HAP-1 (cell line): Measurements from ENCODE around the gene HDAC4.

Experiments used
- DNase-seq, 2 experiments: peaks; one replicate each; pipeline ENCODE4 v3.0.0-alpha.2; 2016 to 2020; ENCODE audit warnings: low spot score in 2 of 2
- H3K27me3 ChIP-seq: fragments of 250-450 bp; sonication (Bioruptor Pico); 2 replicates; pipeline ENCODE4 v1.5.1; 2020; ENCODE audit warnings: low read depth, mild to moderate bottlenecking, moderate library complexity
- H3K36me3 ChIP-seq: fragments of 250-450 bp; sonication (Bioruptor Pico); replicated peaks from 2 replicates; pipeline ENCODE4 v1.5.1; 2020; ENCODE audit warnings: mild to moderate bottlenecking
- H3K4me1 ChIP-seq: fragments of 250-450 bp; sonication (Bioruptor Pico); 2 replicates; pipeline ENCODE4 v1.5.1; 2020; ENCODE audit warnings: mild to moderate bottlenecking
- H3K4me3 ChIP-seq: fragments of 250-450 bp; sonication (Bioruptor Pico); 2 replicates; pipeline ENCODE4 v1.5.1; 2020; ENCODE audit warnings: mild to moderate bottlenecking, moderate library complexity
- H3K9me3 ChIP-seq: fragments of 250-450 bp; sonication (Bioruptor Pico); 2 replicates; pipeline ENCODE4 v1.5.1; 2020; ENCODE audit warnings: mild to moderate bottlenecking, moderate library complexity
- in situ Hi-C: fragments of 300-500 bp; cut with MboI; formaldehyde crosslinking; loops from 3 replicates; pipeline ENCODE4 v1.14.3; 2020; ENCODE audit warnings: low sequenced_read_pairs, inconsistent platforms, mixed read lengths

The HDAC4 gene

DNA sequence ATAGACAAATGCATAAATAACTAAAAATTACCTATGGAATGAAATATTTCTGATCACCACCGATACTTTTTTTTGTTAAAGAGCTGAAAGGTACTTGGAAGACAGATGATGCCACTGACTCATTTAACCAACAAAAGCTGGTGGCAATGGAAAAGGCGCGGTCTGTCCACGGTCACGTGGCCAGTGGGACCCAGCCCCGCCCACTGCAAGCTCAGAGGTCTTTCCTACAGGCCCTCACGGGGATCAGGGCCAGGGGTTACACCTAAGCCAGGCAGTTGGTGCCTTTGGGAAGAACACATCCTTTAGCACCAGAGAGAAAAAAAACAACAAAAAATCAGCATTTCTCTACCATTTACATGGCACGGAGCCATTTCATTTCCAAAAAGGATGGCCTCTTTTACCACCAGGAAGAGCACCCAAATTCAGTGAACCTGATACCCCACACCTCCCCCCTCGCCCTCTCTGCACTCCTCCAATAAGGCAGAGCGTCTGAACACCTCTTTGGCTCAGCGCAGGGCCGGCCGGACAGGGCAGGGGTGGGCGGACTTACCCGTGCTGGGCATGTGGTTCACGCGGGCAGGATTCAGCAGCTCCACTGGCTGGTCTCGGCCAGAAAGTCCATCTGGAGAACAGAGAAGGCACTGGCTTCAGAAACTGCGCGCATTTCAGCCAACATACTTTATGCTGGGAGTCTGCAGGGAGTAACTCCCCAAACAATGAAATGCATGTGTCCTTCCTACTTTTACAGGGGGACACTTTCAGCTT is 164.6 kb downstream of the HDAC4 start:
- no peaks in the 10 kb centered on the region for H3K4me1 ChIP-seq
- in situ Hi-C loops = no loop called here
- no peak overlapping the region for H3K4me3 ChIP-seq
- no peaks in the 10 kb centered on the region for H3K36me3 ChIP-seq
- DNase-seq = no peak
- no peaks in the 10 kb centered on the region for H3K27me3 ChIP-seq
- no peaks in the 10 kb centered on the region for H3K9me3 ChIP-seq

DNA sequence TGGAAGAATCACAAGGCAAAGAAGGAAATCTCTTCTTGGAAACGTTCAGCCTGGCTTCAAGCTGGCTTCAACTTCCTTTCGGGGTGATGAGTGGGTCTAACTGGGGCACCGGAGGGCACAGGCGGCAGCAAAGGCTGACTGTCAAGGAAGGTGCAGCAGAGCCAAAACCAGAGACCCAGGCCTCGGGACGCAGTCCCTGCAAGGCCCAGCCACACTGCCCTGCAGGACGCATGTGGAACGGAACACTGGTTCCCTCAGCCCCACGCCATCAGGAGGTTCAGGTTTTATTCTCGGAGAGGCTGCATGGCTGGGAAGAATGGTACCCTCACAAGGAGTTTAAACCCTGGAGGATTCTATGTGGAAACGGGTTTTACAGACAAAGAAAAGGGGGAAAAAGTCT is 165.5 kb downstream of the HDAC4 start:
- no peaks in the 10 kb centered on the region for H3K36me3 ChIP-seq
- in situ Hi-C loops = no loop called here
- no peak for DNase-seq
- H3K4me1 ChIP-seq = no peaks in the 10 kb centered on the region
- H3K27me3 ChIP-seq = no peaks in the 10 kb centered on the region
- no peak overlapping the region for H3K4me3 ChIP-seq
- H3K9me3 ChIP-seq = no peaks in the 10 kb centered on the region

GRCh38 chr2:239234191-239235175 is 166.3 kb downstream of the HDAC4 start:
- H3K4me3 ChIP-seq = no peak overlapping the region
- H3K36me3 ChIP-seq = no peaks in the 10 kb centered on the region
- no peak for DNase-seq
- H3K27me3 ChIP-seq = no peaks in the 10 kb centered on the region
- no peaks in the 10 kb centered on the region for H3K9me3 ChIP-seq
- H3K4me1 ChIP-seq = no peaks in the 10 kb centered on the region
- in situ Hi-C loops = no loop called here

- no peak for DNase-seq
- no peak overlapping the region for H3K4me3 ChIP-seq
Observed at GRCh38 chr2:239233576-239233975, 167.2 kb downstream of the HDAC4 start.

GRCh38 chr2:239232195-239232578 is 168.6 kb downstream of the HDAC4 start:
- no peaks in the 10 kb centered on the region for H3K4me1 ChIP-seq
- no peaks in the 10 kb centered on the region for H3K9me3 ChIP-seq
- no peak for DNase-seq
- in situ Hi-C loops = no loop called here
- no peaks in the 10 kb centered on the region for H3K27me3 ChIP-seq
- H3K4me3 ChIP-seq = no peak overlapping the region
- H3K36me3 ChIP-seq = no peaks in the 10 kb centered on the region

More at GRCh38 chr2:239233576-239233975, 167.2 kb downstream of the HDAC4 start:
- Histone ChIP-seq H3K9me3 (no peaks in the 10 kb centered on the region), H3K4me1 (no peaks in the 10 kb centered on the region), H3K36me3 (no peaks in the 10 kb centered on the region), H3K27me3 (no peaks in the 10 kb centered on the region)
- in situ Hi-C loops = no loop called here

GRCh38 chr2:239231231-239232194 is 169.3 kb downstream of the HDAC4 start:
- Histone ChIP-seq H3K27me3 (no peaks in the 10 kb centered on the region), H3K4me1 (no peaks in the 10 kb centered on the region), H3K9me3 (no peaks in the 10 kb centered on the region), H3K4me3 (no peak overlapping the region), H3K36me3 (no peaks in the 10 kb centered on the region)
- in situ Hi-C loops = no loop called here
- no peak for DNase-seq

- no peak overlapping the region for H3K4me3 ChIP-seq
- DNase-seq = no peak
- no peaks in the 10 kb centered on the region for H3K36me3 ChIP-seq
- H3K27me3 ChIP-seq = no peaks in the 10 kb centered on the region
- H3K9me3 ChIP-seq = no peaks in the 10 kb centered on the region
- in situ Hi-C loops = no loop called here
- H3K4me1 ChIP-seq = no peaks in the 10 kb centered on the region
Observed at GRCh38 chr2:239230318-239231052, 170.3 kb downstream of the HDAC4 start.

DNA sequence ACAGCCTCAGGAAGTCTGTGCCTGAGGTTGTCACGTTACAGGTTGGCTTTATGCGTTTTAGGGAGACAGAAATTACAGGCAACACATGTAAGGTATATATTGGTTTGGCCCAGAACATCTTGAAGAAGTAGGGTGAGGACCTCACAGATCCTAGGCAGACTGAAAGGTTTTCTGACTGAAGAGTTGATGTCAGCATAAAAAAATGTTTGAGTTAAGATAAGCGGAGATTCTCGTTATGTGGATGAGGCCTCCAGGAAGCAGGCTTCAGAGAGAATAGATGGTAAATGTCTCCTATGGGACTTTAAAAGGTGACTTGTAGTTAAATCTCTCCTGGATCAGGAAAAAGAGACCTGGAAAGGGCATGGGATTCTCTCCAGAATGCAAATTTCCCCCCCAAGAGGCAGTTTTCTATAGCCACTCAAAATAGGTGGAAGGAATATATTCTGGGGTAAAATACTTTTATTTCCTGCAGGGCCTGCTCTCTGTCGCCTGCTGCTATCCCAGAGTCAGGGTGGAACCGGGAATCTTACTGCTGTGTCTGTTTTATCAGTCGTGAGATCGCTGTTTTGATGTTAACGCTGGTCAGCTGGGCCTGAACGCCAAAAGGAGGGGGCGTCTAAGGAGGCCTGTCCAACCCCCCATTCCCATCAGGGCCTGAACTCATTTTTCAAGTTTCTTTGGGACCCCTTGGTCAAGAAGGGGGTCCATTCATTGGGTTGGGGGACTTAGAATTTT is 171.1 kb downstream of the HDAC4 start:
- DNase-seq = no peak
- no peak overlapping the region for H3K4me3 ChIP-seq
- no peaks in the 10 kb centered on the region for H3K4me1 ChIP-seq
- no peaks in the 10 kb centered on the region for H3K27me3 ChIP-seq
- H3K9me3 ChIP-seq = no peaks in the 10 kb centered on the region
- in situ Hi-C loops = no loop called here
- H3K36me3 ChIP-seq = no peaks in the 10 kb centered on the region

- no peaks in the 10 kb centered on the region for H3K36me3 ChIP-seq
- H3K4me3 ChIP-seq = no peak overlapping the region
- H3K9me3 ChIP-seq = no peaks in the 10 kb centered on the region
- no peak for DNase-seq
- no peaks in the 10 kb centered on the region for H3K4me1 ChIP-seq
- in situ Hi-C loops = no loop called here
- H3K27me3 ChIP-seq = no peaks in the 10 kb centered on the region
Observed at GRCh38 chr2:239227661-239228371, 173.0 kb downstream of the HDAC4 start.

GRCh38 chr2:239226677-239227581 is 173.9 kb downstream of the HDAC4 start:
- Histone ChIP-seq H3K27me3 (no peaks in the 10 kb centered on the region), H3K4me1 (no peaks in the 10 kb centered on the region), H3K36me3 (no peaks in the 10 kb centered on the region), H3K9me3 (no peaks in the 10 kb centered on the region), H3K4me3 (no peak overlapping the region)
- no peak for DNase-seq
- in situ Hi-C loops = no loop called here

GRCh38 chr2:239225871-239226561 is 174.8 kb downstream of the HDAC4 start:
- no peaks in the 10 kb centered on the region for H3K4me1 ChIP-seq
- no peak for DNase-seq
- in situ Hi-C loops = no loop called here

More at GRCh38 chr2:239225871-239226561, 174.8 kb downstream of the HDAC4 start:
- Histone ChIP-seq H3K36me3 (no peaks in the 10 kb centered on the region), H3K9me3 (no peaks in the 10 kb centered on the region), H3K4me3 (no peak overlapping the region), H3K27me3 (no peaks in the 10 kb centered on the region)
